ENCODE results near the gene ELN. TPM values are rescaled to one million over a fixed set of nuclear protein-coding genes. Genes with fewer than 3 reads are reported as not detected.

Gene ELN
- total RNA-seq, 3 donors from 2014 or later = 0.08 to 0.15 TPM; not detected in 1

GRCh38 chr7:74066626-74067025 is 38.7 kb downstream of the ELN start:
- Mint-ChIP-seq H3K4me3 (no peak overlapping the region), H3K27me3 (ENCODE audit: low read depth) (no peaks in the 10 kb centered on the region), H3K36me3 (ENCODE audit: insufficient read depth) (no peaks in the 10 kb centered on the region), H3K4me1 (ENCODE audit: low read depth) (peaks cover 5% of the 10 kb centered on the region), H3K9me3 (no peaks in the 10 kb centered on the region)
- ATAC-seq = no peak
- no peak for DNase-seq

- Mint-ChIP-seq H3K9me3 (no peaks in the 10 kb centered on the region), H3K4me3 (no peak overlapping the region), H3K36me3 (ENCODE audit: insufficient read depth) (no peaks in the 10 kb centered on the region), H3K27me3 (ENCODE audit: low read depth) (no peaks in the 10 kb centered on the region), H3K4me1 (ENCODE audit: low read depth) (no peaks in the 10 kb centered on the region)
- no peak for ATAC-seq
- no peak for DNase-seq
Measured at GRCh38 chr7:74068378-74069085, 40.6 kb downstream of the ELN start.

GRCh38 chr7:74069086-74069541 is 41.1 kb downstream of the ELN start:
- H3K9me3 Mint-ChIP-seq = no peaks in the 10 kb centered on the region
- no peak overlapping the region for H3K4me3 Mint-ChIP-seq
- H3K27me3 Mint-ChIP-seq (ENCODE audit: low read depth) = no peaks in the 10 kb centered on the region
- no peaks in the 10 kb centered on the region for H3K36me3 Mint-ChIP-seq (ENCODE audit: insufficient read depth)
- no peak for ATAC-seq
- no peak for DNase-seq
- no peaks in the 10 kb centered on the region for H3K4me1 Mint-ChIP-seq (ENCODE audit: low read depth)

- Mint-ChIP-seq H3K27me3 (ENCODE audit: low read depth) (no peaks in the 10 kb centered on the region), H3K4me1 (ENCODE audit: low read depth) (no peaks in the 10 kb centered on the region), H3K36me3 (ENCODE audit: insufficient read depth) (no peaks in the 10 kb centered on the region), H3K4me3 (no peak overlapping the region), H3K9me3 (no peaks in the 10 kb centered on the region)
- ATAC-seq (no peak), DNase-seq (no peak)
Measured at GRCh38 chr7:74069790-74070618, 42.0 kb downstream of the ELN start.

GRCh38 chr7:74070619-74070921 is 42.6 kb downstream of the ELN start:
- DNase-seq (no peak), ATAC-seq (no peak)
- Mint-ChIP-seq H3K36me3 (ENCODE audit: insufficient read depth) (no peaks in the 10 kb centered on the region), H3K27me3 (ENCODE audit: low read depth) (no peaks in the 10 kb centered on the region), H3K9me3 (no peaks in the 10 kb centered on the region), H3K4me1 (ENCODE audit: low read depth) (no peaks in the 10 kb centered on the region), H3K4me3 (no peak overlapping the region)

GRCh38 chr7:74071121-74071520 is 43.1 kb downstream of the ELN start:
- ATAC-seq (no peak), DNase-seq (no peak)
- Mint-ChIP-seq H3K4me3 (no peak overlapping the region), H3K9me3 (no peaks in the 10 kb centered on the region), H3K27me3 (ENCODE audit: low read depth) (no peaks in the 10 kb centered on the region), H3K36me3 (ENCODE audit: insufficient read depth) (no peaks in the 10 kb centered on the region), H3K4me1 (ENCODE audit: low read depth) (no peaks in the 10 kb centered on the region)

- Mint-ChIP-seq H3K4me1 (ENCODE audit: low read depth) (no peaks in the 10 kb centered on the region), H3K4me3 (no peak overlapping the region), H3K9me3 (no peaks in the 10 kb centered on the region), H3K27me3 (ENCODE audit: low read depth) (no peaks in the 10 kb centered on the region), H3K36me3 (ENCODE audit: insufficient read depth) (no peaks in the 10 kb centered on the region)
- no peak for DNase-seq
- ATAC-seq = no peak
Measured at GRCh38 chr7:74074770-74075169, 46.8 kb downstream of the ELN start.

GRCh38 chr7:74078461-74078860 is 50.5 kb downstream of the ELN start:
- ATAC-seq (no peak), DNase-seq (no peak)
- Mint-ChIP-seq H3K4me3 (no peak overlapping the region), H3K4me1 (ENCODE audit: low read depth) (no peaks in the 10 kb centered on the region), H3K27me3 (ENCODE audit: low read depth) (no peaks in the 10 kb centered on the region), H3K36me3 (ENCODE audit: insufficient read depth) (no peaks in the 10 kb centered on the region), H3K9me3 (no peaks in the 10 kb centered on the region)

GRCh38 chr7:74082770-74083116 is 54.8 kb downstream of the ELN start:
- DNase-seq = no peak
- H3K27me3 Mint-ChIP-seq (ENCODE audit: low read depth) = no peaks in the 10 kb centered on the region
- no peak for ATAC-seq

GRCh38 chr7:74083117-74083876 is 55.3 kb downstream of the ELN start, which contains the start of gene LIMK1:
Gene LIMK1 (plus strand): TSS chr7:74083804. CDS start chr7:74083991, 187 bp downstream.
- H3K36me3 Mint-ChIP-seq (ENCODE audit: insufficient read depth) = no peaks in the 10 kb centered on the region
- H3K27me3 Mint-ChIP-seq (ENCODE audit: low read depth) = no peaks in the 10 kb centered on the region
- H3K9me3 Mint-ChIP-seq = no peaks in the 10 kb centered on the region
- H3K4me3 Mint-ChIP-seq = peak within 1 kb of the TSS; percentile 84
- peak; percentile 77 for DNase-seq
- ATAC-seq = peak; percentile 90 to 91
- H3K4me1 Mint-ChIP-seq (ENCODE audit: low read depth) = peaks cover 9% of the 10 kb centered on the region

More at GRCh38 chr7:74082770-74083116, 54.8 kb downstream of the ELN start:
- H3K4me3 Mint-ChIP-seq = peak overlapping the region; percentile 65
- H3K9me3 Mint-ChIP-seq = no peaks in the 10 kb centered on the region
- peaks cover 9% of the 10 kb centered on the region for H3K4me1 Mint-ChIP-seq (ENCODE audit: low read depth)
- H3K36me3 Mint-ChIP-seq (ENCODE audit: insufficient read depth) = no peaks in the 10 kb centered on the region

- H3K36me3 Mint-ChIP-seq (ENCODE audit: insufficient read depth) = no peaks in the 10 kb centered on the region
- peak overlapping the region; percentile 84 for H3K4me3 Mint-ChIP-seq
- peak; percentile 72 to 75 for ATAC-seq
- H3K9me3 Mint-ChIP-seq = no peaks in the 10 kb centered on the region
- H3K27me3 Mint-ChIP-seq (ENCODE audit: low read depth) = no peaks in the 10 kb centered on the region
- no peak for DNase-seq
- peaks cover 9% of the 10 kb centered on the region for H3K4me1 Mint-ChIP-seq (ENCODE audit: low read depth)
Measured at GRCh38 chr7:74083928-74084721, 56.2 kb downstream of the ELN start.

- Mint-ChIP-seq H3K9me3 (no peaks in the 10 kb centered on the region), H3K36me3 (ENCODE audit: insufficient read depth) (peaks cover 2% of the 10 kb centered on the region), H3K27me3 (ENCODE audit: low read depth) (no peaks in the 10 kb centered on the region), H3K4me3 (peak overlapping the region; percentile 84), H3K4me1 (ENCODE audit: low read depth) (peaks cover 12% of the 10 kb centered on the region)
- DNase-seq (no peak), ATAC-seq (no peak)
Measured at GRCh38 chr7:74084722-74085578, 57.0 kb downstream of the ELN start.

GRCh38 chr7:74087791-74088453 is 59.9 kb downstream of the ELN start:
- Mint-ChIP-seq H3K27me3 (ENCODE audit: low read depth) (no peaks in the 10 kb centered on the region), H3K4me3 (no peak overlapping the region), H3K36me3 (ENCODE audit: insufficient read depth) (peaks cover 2% of the 10 kb centered on the region), H3K9me3 (no peaks in the 10 kb centered on the region), H3K4me1 (ENCODE audit: low read depth) (peaks cover 12% of the 10 kb centered on the region)
- no peak for ATAC-seq
- no peak for DNase-seq

Data from activated T-cell treated with anti-CD3 and anti-CD28 coated beads, Interleukin-2, amount 50 U/mL, for 4 hours (primary cell).